ENCODE measurements around the gene SDK1.
A peak's percentile ranks its signal among the peaks of the same experiment; 100 is the strongest.

Gene SDK1

DNA sequence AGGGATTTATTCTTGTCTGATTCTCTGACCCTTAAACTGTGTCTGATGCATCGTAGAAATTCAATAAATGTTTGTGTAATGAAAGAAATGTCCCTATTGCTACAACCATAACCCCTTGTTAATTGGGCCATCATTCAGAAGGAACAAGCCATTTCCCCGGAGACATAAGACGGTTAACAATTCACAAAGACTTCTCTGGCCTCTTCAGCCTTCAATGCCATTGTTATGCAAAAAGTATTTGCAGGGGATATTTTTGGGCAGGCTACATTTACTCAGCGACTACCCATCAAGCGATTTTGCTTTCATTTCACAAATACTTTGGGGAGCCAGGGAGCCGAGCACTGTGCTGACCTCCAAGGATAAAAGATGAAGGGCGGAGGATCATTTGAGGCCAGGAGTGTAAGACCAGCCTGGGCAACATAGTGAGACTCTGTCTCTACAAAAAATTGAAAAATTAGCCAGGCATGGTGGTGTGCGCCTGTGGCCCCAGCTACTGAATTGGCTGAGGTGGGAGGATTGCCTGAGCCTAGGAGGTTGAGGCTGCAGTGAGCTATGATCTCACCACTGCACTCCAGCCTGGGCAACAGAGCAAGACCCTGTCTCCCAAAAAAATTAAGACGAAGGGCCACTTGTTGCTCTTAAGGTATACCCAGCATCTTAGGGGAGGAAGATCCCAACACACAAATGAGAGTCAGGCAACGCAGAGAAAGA lies 20.0 kb upstream of the SDK1 start:
- DNase-seq (ENCODE audit: low read depth) = no peak
- no peak overlapping the region for H3K4me3 ChIP-seq (ENCODE audit: low read depth, low read length)

GRCh38 chr7:3282457-3282856 lies 18.6 kb upstream of the SDK1 start:
- H3K4me3 ChIP-seq (ENCODE audit: low read depth, low read length) = no peak overlapping the region
- DNase-seq (ENCODE audit: low read depth) = no peak

DNA sequence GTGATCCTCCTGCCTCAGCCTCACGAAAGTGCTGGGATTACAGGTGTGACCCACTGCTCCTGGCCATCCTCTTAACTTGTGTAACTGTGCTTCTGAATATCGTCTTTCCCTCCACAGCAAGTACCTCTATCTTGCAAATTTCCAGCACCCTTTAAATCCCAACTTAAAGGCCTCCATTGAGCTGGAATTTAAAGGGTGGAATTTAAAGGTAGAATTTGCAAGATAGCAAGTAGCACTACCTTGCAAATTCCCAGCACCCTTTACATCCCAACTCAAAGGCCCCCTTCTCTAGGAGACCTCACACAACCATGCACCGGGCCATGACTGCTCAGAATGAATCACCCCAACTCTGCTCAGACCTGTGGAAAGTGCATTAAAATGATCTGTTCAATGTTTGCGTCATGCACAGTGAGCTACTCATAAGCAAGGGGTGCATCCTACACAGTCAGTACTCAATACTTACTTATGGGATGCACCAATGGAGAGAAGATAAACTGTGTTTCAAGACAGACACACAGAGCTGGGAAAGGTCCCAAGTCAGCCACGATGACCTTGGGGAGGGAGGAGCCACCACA lies 17.8 kb upstream of the SDK1 start:
- no peak overlapping the region for H3K4me3 ChIP-seq (ENCODE audit: low read depth, low read length)
- DNase-seq (ENCODE audit: low read depth) = no peak

DNA sequence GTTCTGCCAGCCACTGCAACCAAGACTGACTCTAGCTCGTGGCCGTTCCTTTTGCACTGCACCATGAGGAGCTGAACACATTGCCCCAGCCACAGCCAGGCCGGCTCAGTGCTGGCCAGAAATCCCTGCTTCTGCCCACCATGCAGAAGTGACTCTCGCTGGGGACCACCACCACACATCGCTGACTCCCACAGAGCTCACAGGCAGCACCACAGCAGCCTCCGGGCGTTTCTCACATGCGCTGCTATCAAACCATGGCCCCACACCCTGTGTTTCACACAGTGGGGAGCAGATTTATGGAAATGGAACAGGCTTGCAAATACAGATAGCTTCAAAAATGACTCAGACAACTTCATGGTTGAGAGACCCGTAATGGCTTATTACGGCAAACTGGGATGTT lies 15.4 kb upstream of the SDK1 start:
- no peak for DNase-seq (ENCODE audit: low read depth)
- no peak overlapping the region for H3K4me3 ChIP-seq (ENCODE audit: low read depth, low read length)

- DNase-seq (ENCODE audit: low read depth) = no peak
- H3K4me3 ChIP-seq (ENCODE audit: low read depth, low read length) = no peak overlapping the region
These were observed 11.1 kb upstream of the SDK1 start for GRCh38 chr7:3289996-3290395.

GRCh38 chr7:3292694-3293093 lies 8.4 kb upstream of the SDK1 start:
- no peak for DNase-seq (ENCODE audit: low read depth)
- H3K4me3 ChIP-seq (ENCODE audit: low read depth, low read length) = no peak overlapping the region

- DNase-seq (ENCODE audit: low read depth) = no peak
- no peak overlapping the region for H3K4me3 ChIP-seq (ENCODE audit: low read depth, low read length)
These were observed 6.5 kb upstream of the SDK1 start for GRCh38 chr7:3294432-3295100.

- no peak overlapping the region for H3K4me3 ChIP-seq (ENCODE audit: low read depth, low read length)
- DNase-seq (ENCODE audit: low read depth) = no peak
These were observed 3.8 kb upstream of the SDK1 start for GRCh38 chr7:3297105-3297819.

DNA sequence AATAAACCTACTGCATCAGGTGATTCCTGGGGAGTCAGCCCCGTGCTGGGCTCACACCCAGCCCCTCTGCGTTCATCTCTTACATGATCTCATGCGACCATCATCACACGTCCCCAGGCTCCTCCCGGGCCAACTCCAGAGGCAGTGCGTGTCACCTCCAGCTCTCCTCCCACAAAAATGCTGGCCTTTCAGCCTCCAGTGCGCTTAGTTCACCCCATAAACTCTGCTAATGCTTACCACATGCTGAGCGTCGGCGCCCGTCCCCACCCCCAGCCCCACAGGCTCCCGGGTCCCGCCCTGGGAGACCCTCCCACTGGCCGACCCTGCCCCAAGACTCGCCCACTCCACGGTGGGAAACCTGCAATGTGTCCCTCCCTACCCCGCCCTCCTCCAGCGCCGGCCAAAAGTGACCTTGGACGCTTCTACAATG lies 816 bp upstream of the SDK1 start:
- peak overlapping the region; percentile 44 for H3K4me3 ChIP-seq (ENCODE audit: low read depth, low read length)
- DNase-seq (ENCODE audit: low read depth) = no peak

DNA sequence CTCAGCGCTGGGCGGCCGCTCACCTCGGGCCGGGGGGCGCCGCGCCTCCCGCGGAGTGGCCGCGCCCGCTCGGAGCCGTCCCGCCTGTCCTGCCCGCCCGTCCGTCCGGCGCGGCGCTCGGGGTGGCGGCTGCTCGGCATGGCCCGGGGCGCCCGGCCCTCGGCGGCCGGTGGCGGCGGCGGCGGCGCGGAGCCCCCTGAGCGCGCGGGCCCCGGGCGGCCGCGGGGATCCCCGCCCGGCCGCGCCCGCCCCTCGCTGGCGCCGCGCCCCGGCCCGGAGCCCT lies 338 bp downstream of the SDK1 start:
- no peak for DNase-seq (ENCODE audit: low read depth)
- H3K4me3 ChIP-seq (ENCODE audit: low read depth, low read length) = peak overlapping the region; percentile 40

DNA sequence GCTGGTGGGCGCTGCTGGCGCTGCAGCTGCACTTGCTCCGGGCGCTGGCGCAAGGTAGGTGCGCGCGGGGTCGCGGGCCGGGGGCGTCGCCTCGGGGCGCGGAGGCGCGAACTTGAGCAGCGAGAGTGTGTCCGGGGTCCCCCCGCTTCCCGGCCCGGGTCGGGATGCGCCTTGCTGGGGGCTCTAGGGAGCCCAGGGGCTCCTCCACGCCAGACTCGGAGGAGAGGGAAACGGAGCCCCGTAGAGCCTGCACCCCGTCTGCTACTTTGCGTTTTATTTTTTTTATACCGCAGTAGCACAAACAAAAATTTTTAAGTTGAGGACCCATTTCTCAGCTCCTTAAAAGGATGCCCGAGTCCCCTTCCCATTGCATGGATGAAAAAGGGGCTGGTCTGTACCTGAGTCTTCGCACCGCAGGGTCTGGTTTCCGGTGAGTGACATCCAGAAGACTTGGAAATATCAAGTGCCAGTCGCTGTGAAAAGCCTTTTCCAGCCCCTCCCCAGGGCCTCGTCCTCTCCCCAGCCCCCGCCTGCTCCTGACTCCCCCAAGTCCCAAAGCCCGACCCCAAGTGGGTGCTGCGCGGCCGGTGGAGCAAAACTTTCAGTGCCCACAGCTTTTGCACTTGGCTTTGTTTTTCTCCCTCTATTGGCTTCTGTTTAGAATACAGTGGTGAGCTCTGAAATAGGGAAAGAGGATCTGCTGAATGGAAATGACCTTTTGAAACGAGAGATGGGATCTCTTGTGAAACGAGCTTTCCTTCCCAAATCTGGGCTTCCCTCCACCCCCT lies 973 bp downstream of the SDK1 start:
- H3K4me3 ChIP-seq (ENCODE audit: low read depth, low read length) = peak overlapping the region; percentile 49
- DNase-seq (ENCODE audit: low read depth) = no peak

DNA sequence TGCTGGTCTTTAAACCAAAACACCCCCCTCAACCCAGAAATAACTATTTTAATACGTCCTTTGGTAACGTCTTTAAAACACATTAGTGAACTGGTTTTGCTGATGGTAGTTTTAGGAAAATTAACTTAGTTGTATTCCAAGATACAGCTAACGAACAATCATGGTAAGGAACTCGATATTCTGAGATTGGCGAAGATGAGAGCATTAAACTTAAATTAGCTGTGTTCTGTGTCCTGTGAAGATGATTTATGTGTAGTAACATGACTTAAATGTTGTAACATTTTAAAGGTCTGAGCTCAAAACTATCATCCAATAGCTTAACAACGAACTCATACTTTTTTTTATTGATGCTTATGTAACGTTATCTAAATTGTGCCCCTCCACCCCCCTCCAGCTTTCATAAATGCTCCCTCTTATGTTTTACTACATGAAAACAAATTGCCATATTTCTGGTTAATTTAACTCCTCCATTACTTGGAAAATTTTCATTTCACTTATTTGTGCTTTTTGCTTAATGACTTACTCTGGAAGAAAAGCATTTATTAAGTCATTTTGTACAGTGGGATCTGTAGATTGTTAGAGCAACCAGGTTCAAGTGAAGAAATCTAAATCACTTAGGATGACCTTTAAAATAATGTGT lies 1.7 kb downstream of the SDK1 start:
- no peak for DNase-seq (ENCODE audit: low read depth)
- no peak overlapping the region for H3K4me3 ChIP-seq (ENCODE audit: low read depth, low read length)

- no peak overlapping the region for H3K4me3 ChIP-seq (ENCODE audit: low read depth, low read length)
- DNase-seq (ENCODE audit: low read depth) = no peak
These were observed 3.1 kb downstream of the SDK1 start for GRCh38 chr7:3304131-3304530.

DNA sequence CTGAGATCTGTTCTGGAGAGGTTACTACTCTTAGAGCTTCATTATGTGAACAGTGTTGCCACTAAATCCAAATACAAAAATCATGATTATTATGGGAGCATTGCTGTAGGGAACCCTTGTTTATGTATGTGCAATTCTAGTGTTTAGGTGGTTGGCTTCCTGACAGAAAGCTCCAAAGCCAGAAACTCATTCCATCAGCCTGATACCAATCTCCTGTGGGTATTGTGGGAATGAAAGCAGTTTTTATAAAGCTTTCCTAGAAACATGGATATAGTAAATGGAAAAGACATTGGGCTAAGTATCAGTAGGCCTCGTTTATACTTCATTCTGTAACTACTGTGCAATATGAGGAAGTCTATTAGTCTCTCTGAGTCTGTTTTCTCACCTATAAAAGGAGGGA lies 6.4 kb downstream of the SDK1 start:
- no peak overlapping the region for H3K4me3 ChIP-seq (ENCODE audit: low read depth, low read length)
- no peak for DNase-seq (ENCODE audit: low read depth)

DNA sequence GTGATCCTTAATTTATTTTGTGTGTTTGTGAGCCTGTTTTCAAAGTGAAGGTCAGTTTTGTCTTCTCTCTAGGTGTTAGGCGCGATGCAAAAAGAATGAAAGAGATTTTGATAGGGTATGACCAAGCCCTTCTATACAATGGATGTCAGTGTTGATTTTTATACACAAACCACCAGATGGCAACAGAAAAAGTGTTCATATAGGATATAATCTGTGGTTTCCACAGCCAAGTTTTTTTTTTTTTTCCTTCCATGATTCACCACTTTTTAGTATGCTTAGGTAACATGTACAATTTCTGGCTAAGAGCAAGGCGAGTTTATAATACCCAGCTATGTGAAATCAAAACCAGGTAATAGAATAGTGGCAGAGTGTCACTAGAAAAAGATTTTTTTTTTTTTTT lies 8.1 kb downstream of the SDK1 start:
- H3K4me3 ChIP-seq (ENCODE audit: low read depth, low read length) = no peak overlapping the region
- no peak for DNase-seq (ENCODE audit: low read depth)

GRCh38 chr7:3309956-3310355 lies 8.9 kb downstream of the SDK1 start:
- H3K4me3 ChIP-seq (ENCODE audit: low read depth, low read length) = no peak overlapping the region
- DNase-seq (ENCODE audit: low read depth) = no peak

- DNase-seq (ENCODE audit: low read depth) = no peak
- H3K4me3 ChIP-seq (ENCODE audit: low read depth, low read length) = no peak overlapping the region
These were observed 9.8 kb downstream of the SDK1 start for GRCh38 chr7:3310884-3311283.

GRCh38 chr7:3312583-3312982 lies 11.5 kb downstream of the SDK1 start:
- no peak for DNase-seq (ENCODE audit: low read depth)
- H3K4me3 ChIP-seq (ENCODE audit: low read depth, low read length) = no peak overlapping the region

GRCh38 chr7:3318874-3319273 lies 17.8 kb downstream of the SDK1 start:
- no peak overlapping the region for H3K4me3 ChIP-seq (ENCODE audit: low read depth, low read length)

More at GRCh38 chr7:3318874-3319273, 17.8 kb downstream of the SDK1 start:
- no peak for DNase-seq (ENCODE audit: low read depth)

Measured in skeletal muscle cell (primary cell).